Measurements from ENCODE around the gene FARS2. TPM values are rescaled to one million over a fixed set of nuclear protein-coding genes. Genes with fewer than 3 reads are reported as not detected.

FARS2 gene
- total and polyA plus RNA-seq, 9 of the 15 experiments (the other 6 are each of a cell fraction or from before 2014, with no cell fraction given), result 16.5 to 62.2 (median 27.0) TPM

DNA sequence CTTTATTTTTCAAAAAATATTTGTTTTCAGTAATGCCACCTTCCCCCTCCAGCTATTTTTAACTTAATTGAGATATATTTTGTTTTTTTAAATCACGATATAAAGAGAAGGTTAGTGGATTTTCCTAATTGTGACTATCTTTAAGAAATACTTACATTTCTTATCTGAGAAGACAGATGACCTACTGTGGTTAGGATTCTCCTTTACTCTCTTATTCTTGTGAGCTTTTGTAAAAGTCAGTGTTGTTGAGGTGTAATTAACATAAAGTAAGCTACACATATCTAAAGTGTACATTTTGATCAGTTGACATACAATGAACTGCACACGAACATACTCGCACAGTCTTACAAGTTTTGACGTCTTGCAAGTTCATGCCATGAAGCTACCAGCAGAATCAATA, 144.7 kb downstream of the FARS2 start:
- intact Hi-C loops (cut with micrococcal nuclease), result no loop called here
- FAIRE-seq (no peak), DNase-seq (ENCODE audit: extremely low read depth in 1 of 4, low spot score in 3 of 4) (no peak), ATAC-seq (no peak)
- WGBS (ENCODE audit: insufficient coverage, low coverage, missing lambda C conversion rate), result 83% methylated on average over 4 of the region's 4 CpGs
- no peak overlapping the region for H3K4me3 ChIP-seq
- ChIA-PET POLR2A (no interaction called here), CTCF (ENCODE audit: low intra/inter-chr PET ratio) (no interaction called here)
- no peaks in the 10 kb centered on the region; the same call in 1 of the 2 replicates for H4K20me1 ChIP-seq (replicated peaks; ENCODE audit: control insufficient read depth, insufficient read depth, low read length)
- in situ Hi-C loops (cut with MboI), result no loop called here
- H3K4me1 ChIP-seq (replicated peaks in 1 of 2; ENCODE audit: control insufficient read depth in 2 of 2, insufficient read depth in 2 of 2, low read length in 2 of 2), result 0 out of 5 replicates have a peak, but pooled peaks cover 0 to 4% of the 10 kb centered on the region in 2 experiments
- no peaks in the 10 kb centered on the region for H3K27me3 ChIP-seq (ENCODE audit: control insufficient read depth in 2 of 2, insufficient read depth in 2 of 2, low read length in 2 of 2)
- no peak overlapping the region for H3K9ac ChIP-seq (ENCODE audit: insufficient read depth in 1 of 2, low read depth in 2 of 2, low read length in 2 of 2)
- H3K36me3 ChIP-seq (ENCODE audit: control insufficient read depth, insufficient read depth, low read length), result no peaks in the 10 kb centered on the region
- H3K79me2 ChIP-seq (ENCODE audit: control insufficient read depth, insufficient read depth, low read length), result 0 out of 3 replicates have a peak, but pooled peaks cover 2% of the 10 kb centered on the region
- no peak overlapping the region for H3K4me2 ChIP-seq (ENCODE audit: insufficient read depth, low read length)
- H3K27ac ChIP-seq (ENCODE audit: extremely low read depth, low read depth, low read length), result no peak overlapping the region
- H3K9me3 ChIP-seq (replicated peaks; ENCODE audit: control insufficient read depth, insufficient read depth, low read depth, low read length), result no peaks in the 10 kb centered on the region
- H2AFZ ChIP-seq (ENCODE audit: low read depth, low read length), result no peak overlapping the region
- no TSS peak for BruUV-seq (replicated peaks)
- H3K9me1 ChIP-seq (ENCODE audit: control insufficient read depth, insufficient read depth, low read length), result no peaks in the 10 kb centered on the region
- TF ChIP-seq ZNF197 (CRISPR knock-in tag; IDR thresholded peaks at IDR 0.05; ENCODE audit: low read depth) (no peak), NR4A1 (CRISPR knock-in tag; IDR thresholded peaks at IDR 0.05) (no peak), NR4A1 (tag; IDR thresholded peaks at IDR 0.05) (no peak), ZNF644 (tag; IDR thresholded peaks at IDR 0.05; ENCODE audit: low read depth) (no peak), NFE2L1 (tag; IDR thresholded peaks at IDR 0.05; ENCODE audit: borderline replicate concordance, low read depth) (no peak), ZNF324 (CRISPR knock-in tag; IDR thresholded peaks at IDR 0.05) (no peak), POLR2G (IDR thresholded peaks at IDR 0.05; ENCODE audit: low read depth, low read length) (no peak)
- TF ChIP-seq, protein P1, sequence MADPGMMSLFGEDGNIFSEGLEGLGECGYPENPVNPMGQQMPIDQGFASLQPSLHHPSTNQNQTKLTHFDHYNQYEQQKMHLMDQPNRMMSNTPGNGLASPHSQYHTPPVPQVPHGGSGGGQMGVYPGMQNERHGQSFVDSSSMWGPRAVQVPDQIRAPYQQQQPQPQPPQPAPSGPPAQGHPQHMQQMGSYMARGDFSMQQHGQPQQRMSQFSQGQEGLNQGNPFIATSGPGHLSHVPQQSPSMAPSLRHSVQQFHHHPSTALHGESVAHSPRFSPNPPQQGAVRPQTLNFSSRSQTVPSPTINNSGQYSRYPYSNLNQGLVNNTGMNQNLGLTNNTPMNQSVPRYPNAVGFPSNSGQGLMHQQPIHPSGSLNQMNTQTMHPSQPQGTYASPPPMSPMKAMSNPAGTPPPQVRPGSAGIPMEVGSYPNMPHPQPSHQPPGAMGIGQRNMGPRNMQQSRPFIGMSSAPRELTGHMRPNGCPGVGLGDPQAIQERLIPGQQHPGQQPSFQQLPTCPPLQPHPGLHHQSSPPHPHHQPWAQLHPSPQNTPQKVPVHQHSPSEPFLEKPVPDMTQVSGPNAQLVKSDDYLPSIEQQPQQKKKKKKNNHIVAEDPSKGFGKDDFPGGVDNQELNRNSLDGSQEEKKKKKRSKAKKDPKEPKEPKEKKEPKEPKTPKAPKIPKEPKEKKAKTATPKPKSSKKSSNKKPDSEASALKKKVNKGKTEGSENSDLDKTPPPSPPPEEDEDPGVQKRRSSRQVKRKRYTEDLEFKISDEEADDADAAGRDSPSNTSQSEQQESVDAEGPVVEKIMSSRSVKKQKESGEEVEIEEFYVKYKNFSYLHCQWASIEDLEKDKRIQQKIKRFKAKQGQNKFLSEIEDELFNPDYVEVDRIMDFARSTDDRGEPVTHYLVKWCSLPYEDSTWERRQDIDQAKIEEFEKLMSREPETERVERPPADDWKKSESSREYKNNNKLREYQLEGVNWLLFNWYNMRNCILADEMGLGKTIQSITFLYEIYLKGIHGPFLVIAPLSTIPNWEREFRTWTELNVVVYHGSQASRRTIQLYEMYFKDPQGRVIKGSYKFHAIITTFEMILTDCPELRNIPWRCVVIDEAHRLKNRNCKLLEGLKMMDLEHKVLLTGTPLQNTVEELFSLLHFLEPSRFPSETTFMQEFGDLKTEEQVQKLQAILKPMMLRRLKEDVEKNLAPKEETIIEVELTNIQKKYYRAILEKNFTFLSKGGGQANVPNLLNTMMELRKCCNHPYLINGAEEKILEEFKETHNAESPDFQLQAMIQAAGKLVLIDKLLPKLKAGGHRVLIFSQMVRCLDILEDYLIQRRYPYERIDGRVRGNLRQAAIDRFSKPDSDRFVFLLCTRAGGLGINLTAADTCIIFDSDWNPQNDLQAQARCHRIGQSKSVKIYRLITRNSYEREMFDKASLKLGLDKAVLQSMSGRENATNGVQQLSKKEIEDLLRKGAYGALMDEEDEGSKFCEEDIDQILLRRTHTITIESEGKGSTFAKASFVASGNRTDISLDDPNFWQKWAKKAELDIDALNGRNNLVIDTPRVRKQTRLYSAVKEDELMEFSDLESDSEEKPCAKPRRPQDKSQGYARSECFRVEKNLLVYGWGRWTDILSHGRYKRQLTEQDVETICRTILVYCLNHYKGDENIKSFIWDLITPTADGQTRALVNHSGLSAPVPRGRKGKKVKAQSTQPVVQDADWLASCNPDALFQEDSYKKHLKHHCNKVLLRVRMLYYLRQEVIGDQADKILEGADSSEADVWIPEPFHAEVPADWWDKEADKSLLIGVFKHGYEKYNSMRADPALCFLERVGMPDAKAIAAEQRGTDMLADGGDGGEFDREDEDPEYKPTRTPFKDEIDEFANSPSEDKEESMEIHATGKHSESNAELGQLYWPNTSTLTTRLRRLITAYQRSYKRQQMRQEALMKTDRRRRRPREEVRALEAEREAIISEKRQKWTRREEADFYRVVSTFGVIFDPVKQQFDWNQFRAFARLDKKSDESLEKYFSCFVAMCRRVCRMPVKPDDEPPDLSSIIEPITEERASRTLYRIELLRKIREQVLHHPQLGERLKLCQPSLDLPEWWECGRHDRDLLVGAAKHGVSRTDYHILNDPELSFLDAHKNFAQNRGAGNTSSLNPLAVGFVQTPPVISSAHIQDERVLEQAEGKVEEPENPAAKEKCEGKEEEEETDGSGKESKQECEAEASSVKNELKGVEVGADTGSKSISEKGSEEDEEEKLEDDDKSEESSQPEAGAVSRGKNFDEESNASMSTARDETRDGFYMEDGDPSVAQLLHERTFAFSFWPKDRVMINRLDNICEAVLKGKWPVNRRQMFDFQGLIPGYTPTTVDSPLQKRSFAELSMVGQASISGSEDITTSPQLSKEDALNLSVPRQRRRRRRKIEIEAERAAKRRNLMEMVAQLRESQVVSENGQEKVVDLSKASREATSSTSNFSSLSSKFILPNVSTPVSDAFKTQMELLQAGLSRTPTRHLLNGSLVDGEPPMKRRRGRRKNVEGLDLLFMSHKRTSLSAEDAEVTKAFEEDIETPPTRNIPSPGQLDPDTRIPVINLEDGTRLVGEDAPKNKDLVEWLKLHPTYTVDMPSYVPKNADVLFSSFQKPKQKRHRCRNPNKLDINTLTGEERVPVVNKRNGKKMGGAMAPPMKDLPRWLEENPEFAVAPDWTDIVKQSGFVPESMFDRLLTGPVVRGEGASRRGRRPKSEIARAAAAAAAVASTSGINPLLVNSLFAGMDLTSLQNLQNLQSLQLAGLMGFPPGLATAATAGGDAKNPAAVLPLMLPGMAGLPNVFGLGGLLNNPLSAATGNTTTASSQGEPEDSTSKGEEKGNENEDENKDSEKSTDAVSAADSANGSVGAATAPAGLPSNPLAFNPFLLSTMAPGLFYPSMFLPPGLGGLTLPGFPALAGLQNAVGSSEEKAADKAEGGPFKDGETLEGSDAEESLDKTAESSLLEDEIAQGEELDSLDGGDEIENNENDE (IDR thresholded peaks at IDR 0.05; ENCODE audit: low read depth, low read length), result no peak
